ENCODE measurements around the gene LPCAT3.

DNA sequence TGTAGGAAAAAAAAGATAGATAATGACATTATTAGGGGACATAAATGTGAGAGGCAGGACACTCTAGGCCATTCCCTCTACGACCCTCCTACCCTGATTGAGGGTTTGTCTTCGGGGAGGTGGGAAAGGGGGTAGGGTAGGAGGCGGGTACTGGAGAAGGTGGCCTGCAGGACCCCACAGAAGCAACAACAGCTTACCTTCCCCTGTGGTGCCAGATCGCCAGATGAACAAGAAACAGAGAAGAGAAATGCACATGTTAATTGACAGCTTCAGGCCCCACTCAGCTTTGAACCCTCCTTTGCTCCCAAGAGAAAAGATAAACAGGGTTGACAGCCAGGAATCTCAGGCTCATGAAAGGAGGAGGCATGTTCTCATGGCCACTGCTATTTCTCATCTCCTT lies 52.6 kb downstream of the LPCAT3 start:
- TF ChIP-seq POLR2A (IDR thresholded peaks at IDR 0.05) = no peak
- TF ChIP-seq, protein P1, sequence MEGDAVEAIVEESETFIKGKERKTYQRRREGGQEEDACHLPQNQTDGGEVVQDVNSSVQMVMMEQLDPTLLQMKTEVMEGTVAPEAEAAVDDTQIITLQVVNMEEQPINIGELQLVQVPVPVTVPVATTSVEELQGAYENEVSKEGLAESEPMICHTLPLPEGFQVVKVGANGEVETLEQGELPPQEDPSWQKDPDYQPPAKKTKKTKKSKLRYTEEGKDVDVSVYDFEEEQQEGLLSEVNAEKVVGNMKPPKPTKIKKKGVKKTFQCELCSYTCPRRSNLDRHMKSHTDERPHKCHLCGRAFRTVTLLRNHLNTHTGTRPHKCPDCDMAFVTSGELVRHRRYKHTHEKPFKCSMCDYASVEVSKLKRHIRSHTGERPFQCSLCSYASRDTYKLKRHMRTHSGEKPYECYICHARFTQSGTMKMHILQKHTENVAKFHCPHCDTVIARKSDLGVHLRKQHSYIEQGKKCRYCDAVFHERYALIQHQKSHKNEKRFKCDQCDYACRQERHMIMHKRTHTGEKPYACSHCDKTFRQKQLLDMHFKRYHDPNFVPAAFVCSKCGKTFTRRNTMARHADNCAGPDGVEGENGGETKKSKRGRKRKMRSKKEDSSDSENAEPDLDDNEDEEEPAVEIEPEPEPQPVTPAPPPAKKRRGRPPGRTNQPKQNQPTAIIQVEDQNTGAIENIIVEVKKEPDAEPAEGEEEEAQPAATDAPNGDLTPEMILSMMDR (IDR thresholded peaks at IDR 0.05) = no peak
